Naive B cell (primary cell): Measurements from ENCODE around the gene PCSK6. TPM values are rescaled to one million over a fixed set of nuclear protein-coding genes. Genes with fewer than 3 reads are reported as not detected.
A peak's percentile ranks its signal among the peaks of the same experiment; 100 is the strongest.
"Not testable (repeated sequence)": the region's sequence is repeated elsewhere in the genome, so short reads cannot be mapped to it uniquely, and the experiment has no call there.

Source experiments
- ATAC-seq, 2 donors: fragments of 150-1000 bp; cut with Tn5 transposase; 2 replicates each; pipeline ENCODE4 v1.10.0; 2021; ENCODE audit warnings: low read depth in 2 of 2, mild to moderate bottlenecking in 2 of 2, moderate library complexity in 2 of 2
- DNase-seq: peaks from one replicate; pipeline ENCODE4 v3.0.0; 2022
- H3K27ac Mint-ChIP-seq, 6 donors: one replicate each; pipeline ENCODE4 v1.8.0; 2020 to 2022; ENCODE audit warnings: mild to moderate bottlenecking in 6 of 6, mixed read lengths in 6 of 6, moderate library complexity in 5 of 6, inconsistent platforms in 2 of 6
- H3K27me3 Mint-ChIP-seq, 3 donors: one replicate each; pipeline ENCODE4 v1.8.0; 2021 to 2022; ENCODE audit warnings: mixed read lengths in 3 of 3, mild to moderate bottlenecking in 1 of 3
- H3K36me3 Mint-ChIP-seq, 2 donors: one replicate each; pipeline ENCODE4 v1.8.0; 2020 to 2022; ENCODE audit warnings: mixed read lengths in 2 of 2, inconsistent platforms in 1 of 2, mild to moderate bottlenecking in 1 of 2
- H3K4me1 Mint-ChIP-seq, 3 donors: one replicate each; pipeline ENCODE4 v1.8.0; 2020 to 2022; ENCODE audit warnings: mixed read lengths in 3 of 3, inconsistent platforms in 1 of 3, mild to moderate bottlenecking in 1 of 3, moderate library complexity in 1 of 3
- H3K4me3 Mint-ChIP-seq, 8 donors: one replicate each; pipeline ENCODE4 v1.8.0; 2020 to 2022; ENCODE audit warnings: mild to moderate bottlenecking in 8 of 8, mixed read lengths in 8 of 8, moderate library complexity in 8 of 8, inconsistent platforms in 2 of 8
- H3K9me3 Mint-ChIP-seq, 7 donors: one replicate each; pipeline ENCODE4 v1.8.0; 2020 to 2022; ENCODE audit warnings: mixed read lengths in 7 of 7, mild to moderate bottlenecking in 5 of 7, inconsistent platforms in 2 of 7, moderate library complexity in 1 of 7
- polyA plus RNA-seq, 6 donors: library from polyadenylated mRNA; unstranded; fragments of 300-500 nt; fragmentation: Illumina TruSeq; gene quantifications; one replicate each; pipeline ENCODE4 v1.2.3, GENCODE V29; 2021; ENCODE audit warnings: low read depth in 6 of 6

Gene PCSK6
- polyA plus RNA-seq, 6 donors from 2014 or later, result 0.78 to 1.4 (median 0.96) TPM; not detected in 1

DNA sequence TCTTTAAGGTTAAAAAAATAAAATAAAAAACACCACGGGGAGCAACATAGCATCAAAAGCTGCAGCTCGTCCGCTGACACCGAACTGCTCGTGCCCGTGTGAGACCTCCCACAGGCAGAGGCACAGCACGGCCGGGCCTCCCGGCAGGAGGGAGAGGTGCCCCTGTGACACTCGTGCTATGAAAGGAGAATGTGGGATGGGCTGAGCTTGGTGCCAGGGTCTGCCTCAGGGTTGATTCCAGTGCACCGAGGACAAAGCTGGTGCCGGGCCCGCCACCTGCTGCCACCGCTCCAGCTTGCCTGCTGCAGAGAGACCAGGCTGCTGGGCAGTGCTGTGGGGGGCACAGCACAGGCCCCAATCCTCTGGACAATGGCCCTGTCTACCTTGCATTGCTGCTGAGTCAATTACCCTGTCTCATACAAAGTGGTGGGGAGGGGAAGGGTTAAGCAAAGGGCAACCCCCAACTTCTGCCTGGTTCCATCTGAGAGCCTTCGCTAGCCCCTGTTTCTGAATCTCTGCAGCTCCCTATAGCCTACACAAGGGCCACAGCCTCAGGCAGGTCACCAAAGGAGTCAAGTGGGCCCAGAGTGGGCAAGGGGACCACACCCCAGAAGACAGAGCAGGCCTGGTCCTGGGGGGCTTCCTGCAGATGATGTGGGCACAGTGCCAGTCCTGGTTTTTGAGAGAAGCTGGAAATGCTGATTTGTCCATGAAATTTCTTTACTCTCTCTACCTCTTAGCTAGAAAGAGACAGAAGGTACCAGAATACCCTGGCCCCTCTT lies 120.5 kb downstream of the PCSK6 start:
- H3K36me3 Mint-ChIP-seq, result no peaks in the 10 kb centered on the region
- peaks cover 0 to 19% (median 16%) of the 10 kb centered on the region in 3 donors for H3K4me1 Mint-ChIP-seq
- peaks cover 0 to 11% (median 3%) of the 10 kb centered on the region in 7 donors for H3K9me3 Mint-ChIP-seq
- peaks cover 4 to 12% (median 11%) of the 10 kb centered on the region in 3 donors for H3K27me3 Mint-ChIP-seq
- no peak overlapping the region for H3K27ac Mint-ChIP-seq
- no peak overlapping the region for H3K4me3 Mint-ChIP-seq
- DNase-seq, result no peak
- ATAC-seq, result no peak

- no peak for DNase-seq
- H3K27ac Mint-ChIP-seq, result no peak overlapping the region
- H3K27me3 Mint-ChIP-seq, result peaks cover 4 to 9% (median 7%) of the 10 kb centered on the region in 3 donors
These were observed 121.3 kb downstream of the PCSK6 start for GRCh38 chr15:101368086-101368780.

GRCh38 chr15:101366853-101367252 lies 122.7 kb downstream of the PCSK6 start:
- peaks cover under 1 to 13% (median 4%) of the 10 kb centered on the region in 3 donors for H3K27me3 Mint-ChIP-seq
- ATAC-seq (no peak), DNase-seq (no peak)
- no peaks in the 10 kb centered on the region for H3K36me3 Mint-ChIP-seq
- H3K27ac Mint-ChIP-seq, result no peak overlapping the region
- H3K4me1 Mint-ChIP-seq, result no peaks in the 10 kb centered on the region
- H3K9me3 Mint-ChIP-seq, result peaks cover 0 to 13% (median 3%) of the 10 kb centered on the region in 7 donors
- H3K4me3 Mint-ChIP-seq, result no peak overlapping the region

More at GRCh38 chr15:101368086-101368780, 121.3 kb downstream of the PCSK6 start:
- Mint-ChIP-seq H3K9me3 (peaks cover 0 to 13% (median 3%) of the 10 kb centered on the region in 7 donors), H3K36me3 (no peaks in the 10 kb centered on the region), H3K4me3 (no peak overlapping the region), H3K4me1 (peaks cover 0 to 10% (median 8%) of the 10 kb centered on the region in 3 donors)
- no peak for ATAC-seq

GRCh38 chr15:101362986-101363566 lies 126.4 kb downstream of the PCSK6 start:
- Mint-ChIP-seq H3K27ac (no peak overlapping the region), H3K4me1 (no peaks in the 10 kb centered on the region), H3K9me3 (peaks cover 0 to 13% (median 3%) of the 10 kb centered on the region in 7 donors), H3K4me3 (no peak overlapping the region), H3K27me3 (peaks cover 13 to 36% (median 16%) of the 10 kb centered on the region in 3 donors), H3K36me3 (no peaks in the 10 kb centered on the region)
- ATAC-seq (no peak), DNase-seq (no peak)

DNA sequence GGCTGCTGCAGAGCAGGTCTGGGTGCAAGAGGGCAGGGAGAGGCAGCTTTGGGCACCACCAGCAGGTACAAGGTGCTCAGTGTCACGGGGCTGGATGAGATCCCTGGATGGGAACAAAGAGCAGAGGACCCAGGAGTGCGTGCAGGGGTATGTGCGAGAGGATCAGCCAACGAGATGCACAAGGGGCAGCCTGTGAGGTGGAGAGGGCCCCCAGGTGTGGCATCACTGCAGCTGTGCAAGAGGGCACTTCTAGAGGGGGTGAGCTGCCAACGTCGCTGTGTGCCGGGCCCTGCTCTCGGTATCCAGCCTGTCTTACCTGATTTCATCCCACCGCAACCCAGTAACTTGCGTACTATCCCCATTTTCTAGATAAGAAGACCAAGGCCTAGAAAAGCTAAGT lies 127.1 kb downstream of the PCSK6 start:
- DNase-seq, result no peak
- ATAC-seq, result no peak
- H3K36me3 Mint-ChIP-seq, result no peaks in the 10 kb centered on the region
- H3K4me3 Mint-ChIP-seq, result peak overlapping the region in 1 of 8 donors; percentile 25
- H3K27ac Mint-ChIP-seq, result peak overlapping the region in 1 of 6 donors; percentile 20
- peaks cover 13 to 36% (median 16%) of the 10 kb centered on the region in 3 donors for H3K27me3 Mint-ChIP-seq
- peaks cover 0 to 13% (median 3%) of the 10 kb centered on the region in 7 donors for H3K9me3 Mint-ChIP-seq
- no peaks in the 10 kb centered on the region for H3K4me1 Mint-ChIP-seq

- Mint-ChIP-seq H3K4me3 (no peak overlapping the region), H3K9me3 (peaks cover 0 to 13% (median 3%) of the 10 kb centered on the region in 7 donors), H3K27ac (no peak overlapping the region), H3K27me3 (peaks cover 13 to 36% (median 16%) of the 10 kb centered on the region in 3 donors), H3K4me1 (no peaks in the 10 kb centered on the region), H3K36me3 (no peaks in the 10 kb centered on the region)
- ATAC-seq (no peak), DNase-seq (no peak)
These were observed 128.1 kb downstream of the PCSK6 start for GRCh38 chr15:101361418-101361817.

DNA sequence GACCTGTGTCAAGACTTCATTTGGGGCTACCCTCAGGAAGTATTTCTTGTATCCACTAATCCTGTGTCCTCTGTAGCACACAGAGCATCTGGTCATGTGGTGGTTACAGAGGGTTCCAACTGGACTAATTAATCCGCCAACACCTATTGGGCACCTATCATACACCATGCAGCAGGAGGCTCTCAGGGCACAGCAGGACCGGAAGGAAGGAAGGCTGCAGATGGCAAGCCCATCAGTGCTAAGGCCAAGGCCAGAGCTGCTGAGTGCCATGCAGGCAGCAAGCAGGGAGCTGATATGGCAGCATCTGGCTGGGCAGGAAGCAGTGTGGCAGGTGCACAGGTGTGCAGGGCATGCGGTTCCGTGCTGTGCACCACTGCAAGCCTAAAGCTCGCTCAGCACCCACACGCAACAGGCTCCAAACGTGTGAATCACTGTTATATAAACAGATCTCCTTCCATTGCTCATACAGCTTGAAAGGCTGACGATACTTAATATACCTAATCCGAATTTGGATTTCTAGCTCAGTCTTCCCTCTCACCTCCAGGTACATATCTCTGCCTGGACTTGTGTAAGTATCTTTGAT lies 130.1 kb downstream of the PCSK6 start:
- Mint-ChIP-seq H3K36me3 (no peaks in the 10 kb centered on the region), H3K4me3 (no peak overlapping the region), H3K4me1 (no peaks in the 10 kb centered on the region), H3K27ac (no peak overlapping the region), H3K9me3 (peaks cover 0 to 6% (median 2%) of the 10 kb centered on the region in 7 donors), H3K27me3 (peaks cover 9 to 44% (median 16%) of the 10 kb centered on the region in 3 donors)
- DNase-seq, result no peak
- no peak for ATAC-seq

GRCh38 chr15:101358895-101359294 lies 130.6 kb downstream of the PCSK6 start:
- no peak overlapping the region for H3K27ac Mint-ChIP-seq
- H3K4me3 Mint-ChIP-seq, result no peak overlapping the region
- H3K4me1 Mint-ChIP-seq, result no peaks in the 10 kb centered on the region
- H3K9me3 Mint-ChIP-seq, result peaks cover 0 to 1% (median 0%) of the 10 kb centered on the region in 7 donors
- H3K27me3 Mint-ChIP-seq, result peaks cover 9 to 45% (median 16%) of the 10 kb centered on the region in 3 donors
- ATAC-seq, result no peak
- no peak for DNase-seq
- no peaks in the 10 kb centered on the region for H3K36me3 Mint-ChIP-seq

DNA sequence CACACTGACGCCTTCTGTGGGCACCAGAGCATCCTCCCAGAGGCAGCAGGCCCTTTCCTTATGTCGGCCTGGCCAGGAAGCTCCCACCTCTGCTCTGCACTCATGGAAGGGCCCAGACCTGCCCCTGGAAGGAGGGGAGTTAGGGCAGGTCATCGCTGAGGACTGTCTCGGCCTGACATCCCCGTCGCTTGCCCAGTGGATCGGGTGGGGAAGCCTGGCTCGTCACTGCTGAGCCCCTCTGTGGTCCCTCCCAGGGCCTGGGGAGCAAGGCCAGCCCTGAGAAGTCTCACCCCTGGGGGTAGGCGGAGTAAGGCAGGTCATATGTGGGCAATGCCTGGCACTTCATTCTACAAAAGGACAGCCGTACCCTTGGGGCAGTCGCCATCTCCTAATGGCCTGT lies 131.6 kb downstream of the PCSK6 start:
- ATAC-seq (no peak), DNase-seq (no peak)
- no peaks in the 10 kb centered on the region for H3K4me1 Mint-ChIP-seq
- H3K9me3 Mint-ChIP-seq, result peaks cover 0 to under 1% (median 0%) of the 10 kb centered on the region in 7 donors
- H3K27me3 Mint-ChIP-seq, result peaks cover 9 to 47% (median 16%) of the 10 kb centered on the region in 3 donors
- H3K36me3 Mint-ChIP-seq, result no peaks in the 10 kb centered on the region
- H3K4me3 Mint-ChIP-seq, result no peak overlapping the region
- H3K27ac Mint-ChIP-seq, result no peak overlapping the region

DNA sequence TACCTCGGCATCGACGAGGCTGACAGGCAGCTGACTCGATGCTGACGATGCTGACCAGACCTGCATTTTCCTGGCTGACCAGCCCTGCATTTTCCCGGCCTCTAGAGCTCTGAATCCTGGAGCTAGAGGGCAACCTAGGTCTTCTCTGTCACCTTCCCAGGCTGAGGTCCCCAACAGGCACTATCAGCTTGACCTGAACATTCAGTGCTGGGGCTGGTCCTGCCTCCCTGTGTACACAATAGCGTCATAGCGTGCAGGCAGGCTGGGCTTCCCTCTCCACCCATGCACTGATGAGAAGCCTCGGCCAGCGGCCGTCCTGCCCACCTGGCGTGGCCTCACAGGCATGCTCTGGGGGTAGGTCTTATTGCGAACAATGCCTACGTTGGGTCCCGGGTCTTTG lies 132.2 kb downstream of the PCSK6 start:
- no peak overlapping the region for H3K27ac Mint-ChIP-seq
- no peaks in the 10 kb centered on the region for H3K9me3 Mint-ChIP-seq
- DNase-seq (no peak), ATAC-seq (no peak)
- no peaks in the 10 kb centered on the region for H3K4me1 Mint-ChIP-seq
- H3K36me3 Mint-ChIP-seq, result no peaks in the 10 kb centered on the region
- peaks cover 12 to 47% (median 16%) of the 10 kb centered on the region in 3 donors for H3K27me3 Mint-ChIP-seq
- no peak overlapping the region for H3K4me3 Mint-ChIP-seq

DNA sequence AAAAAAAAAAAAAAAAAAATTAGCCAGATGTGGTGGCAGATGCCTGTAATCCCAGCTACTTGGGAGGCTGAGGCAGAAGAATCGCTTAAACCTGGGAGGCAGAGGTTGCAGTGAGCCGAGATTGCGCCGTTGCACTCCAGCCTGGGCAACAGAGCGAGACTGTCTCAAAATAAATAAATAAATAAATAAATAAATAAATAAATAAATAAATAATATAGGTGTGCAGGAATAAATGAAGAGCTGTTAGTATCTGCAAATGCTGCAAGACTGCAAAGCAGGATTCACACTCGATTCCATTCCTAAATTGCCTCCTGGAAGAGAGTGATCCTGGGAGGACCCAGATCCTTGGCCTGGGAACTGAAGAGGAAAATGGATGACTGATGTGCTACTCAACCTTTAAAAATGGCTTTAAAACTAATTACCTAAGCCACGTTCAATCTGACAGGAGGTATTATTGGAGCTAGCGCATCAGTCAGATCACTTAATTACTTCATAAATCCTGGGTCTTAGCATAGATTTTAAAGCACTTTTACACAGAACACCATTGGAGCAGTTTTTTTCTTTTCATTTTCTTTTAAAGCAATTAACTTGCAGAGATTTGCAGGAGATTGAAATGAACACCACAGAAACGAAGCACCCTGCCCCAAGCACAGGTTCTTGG lies 132.9 kb downstream of the PCSK6 start:
- not testable (repeated sequence) for H3K9me3 Mint-ChIP-seq, ATAC-seq, H3K4me3 Mint-ChIP-seq, H3K36me3 Mint-ChIP-seq, H3K27ac Mint-ChIP-seq, DNase-seq, H3K4me1 Mint-ChIP-seq
- H3K27me3 Mint-ChIP-seq, result peaks cover 13 to 41% (median 15%) of the 10 kb centered on the region in 3 donors

- Mint-ChIP-seq H3K9me3 (no peaks in the 10 kb centered on the region), H3K4me1 (no peaks in the 10 kb centered on the region)
- no peak for ATAC-seq
These were observed 133.6 kb downstream of the PCSK6 start for GRCh38 chr15:101355678-101356464.

More at GRCh38 chr15:101355678-101356464, 133.6 kb downstream of the PCSK6 start:
- no peak for DNase-seq
- H3K27me3 Mint-ChIP-seq, result peaks cover 8 to 33% (median 8%) of the 10 kb centered on the region in 3 donors
- no peak overlapping the region for H3K27ac Mint-ChIP-seq
- no peak overlapping the region for H3K4me3 Mint-ChIP-seq
- no peaks in the 10 kb centered on the region for H3K36me3 Mint-ChIP-seq
